Bronchial epithelial cell (primary cell): ENCODE results near the gene INO80. TPM values are rescaled to one million over a fixed set of nuclear protein-coding genes. Genes with fewer than 3 reads are reported as not detected.
"Not testable (repeated sequence)": the region's sequence is repeated elsewhere in the genome, so short reads cannot be mapped to it uniquely, and the experiment has no call there.

Experiments
- DNase-seq: peaks from one replicate; pipeline ENCODE4 v3.0.0-alpha.2; 2010; ENCODE audit warnings: low read depth
- FAIRE-seq: peaks from 2 replicates; lab custom pipeline; 2011; peaks lifted over from hg19 to GRCh38; lab: Jason Lieb, UNC
- H3K27me3 ChIP-seq: 2 replicates; pipeline ENCODE4 v1.5.1; 2011; ENCODE audit warnings: low read length; ENCODE audit not compliant: control insufficient read depth, insufficient read depth
- H3K36me3 ChIP-seq: 2 replicates; pipeline ENCODE4 v1.5.1; 2011; ENCODE audit warnings: low read length; ENCODE audit not compliant: control insufficient read depth, insufficient read depth
- H3K4me3 ChIP-seq: 2 replicates; pipeline ENCODE4 v1.5.1; 2011; ENCODE audit warnings: mild to moderate bottlenecking, low read depth, low read length, control low read depth
- CTCF ChIP-seq: IDR thresholded peaks from 2 replicates; pipeline ENCODE4 v1.5.1; 2011; ENCODE audit warnings: mild to moderate bottlenecking, moderate library complexity, low read length, control low read depth, inconsistent platforms; ENCODE audit not compliant: insufficient read depth, severe bottlenecking
- total RNA-seq: library from RNA; depleted of rRNA; stranded (reverse); fragments of >200 nt; gene quantifications from 2 replicates; pipeline ENCODE4 v1.2.1, GENCODE V29; 2014

The INO80 gene
- total RNA-seq, 1 donor from 2014 or later: 23.7 TPM

DNA sequence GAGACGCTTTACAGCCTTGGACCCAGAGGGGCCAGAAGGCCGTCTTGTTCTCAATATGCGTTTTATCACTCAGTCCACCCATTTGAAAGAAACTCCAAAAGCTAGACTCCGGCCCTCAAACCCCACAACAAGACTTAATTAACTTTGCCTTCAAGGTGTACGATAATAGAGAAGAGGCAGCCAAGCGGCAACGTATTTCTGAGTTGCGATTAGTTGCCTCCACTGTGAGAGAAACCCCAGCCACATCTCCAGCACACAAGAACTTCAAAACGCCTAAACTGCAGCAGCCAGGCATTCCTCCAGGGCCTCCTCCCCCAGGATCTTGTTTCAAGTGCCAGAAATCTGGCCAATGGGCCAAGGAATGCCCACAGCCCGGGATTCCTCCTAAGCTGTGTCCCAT lies 17.4 kb upstream of the INO80 start:
- no peak for TF ChIP-seq CTCF
- H3K36me3 ChIP-seq: no peaks in the 10 kb centered on the region

GRCh38 chr15:41132094-41132493 lies 16.0 kb upstream of the INO80 start:
- DNase-seq, H3K4me3 ChIP-seq, H3K36me3 ChIP-seq, H3K27me3 ChIP-seq, FAIRE-seq: not testable (repeated sequence)

More for the DNA sequence above, 17.4 kb upstream of the INO80 start:
- no peaks in the 10 kb centered on the region for H3K27me3 ChIP-seq
- no peak overlapping the region for H3K4me3 ChIP-seq
- no peak for DNase-seq
- FAIRE-seq: no peak

DNA sequence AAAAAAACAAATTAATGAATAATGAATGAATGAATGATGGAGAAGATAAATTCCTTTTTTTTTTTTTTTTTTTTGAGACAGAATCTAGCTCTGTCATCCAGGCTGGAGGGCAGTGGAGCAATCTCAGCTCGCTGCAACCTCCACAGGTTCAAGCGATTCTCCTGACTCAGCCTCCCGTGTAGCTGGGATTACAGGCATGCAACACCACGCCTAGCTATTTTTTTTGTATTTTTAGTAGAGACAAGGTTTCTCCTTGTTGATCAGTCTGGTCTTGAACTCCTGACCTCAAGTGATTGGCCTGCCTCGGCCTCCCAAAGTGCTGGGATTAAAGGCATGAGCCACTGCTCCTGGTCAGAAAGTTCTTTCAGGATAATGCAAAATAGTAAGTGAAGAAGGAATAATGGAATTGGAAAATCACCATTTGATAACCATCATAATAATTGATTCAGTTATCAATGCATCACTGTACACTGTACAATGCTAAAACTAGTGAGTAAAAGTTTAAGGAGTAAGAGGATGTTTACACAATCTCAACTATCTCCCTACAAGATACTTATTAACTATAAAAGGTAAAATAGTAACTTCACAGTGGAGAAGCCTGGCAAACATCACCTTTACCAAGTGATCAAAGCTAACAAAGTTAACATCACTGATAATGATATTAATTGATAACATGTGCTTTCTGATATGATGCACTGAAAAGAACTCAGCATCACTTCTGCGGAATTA lies 12.3 kb upstream of the INO80 start:
- FAIRE-seq: no peak
- no peaks in the 10 kb centered on the region for H3K36me3 ChIP-seq
- no peak overlapping the region for H3K4me3 ChIP-seq
- H3K27me3 ChIP-seq: no peaks in the 10 kb centered on the region
- DNase-seq: no peak
- TF ChIP-seq CTCF: no peak

- DNase-seq (no peak), FAIRE-seq (no peak)
- Histone ChIP-seq H3K27me3 (no peaks in the 10 kb centered on the region), H3K36me3 (no peaks in the 10 kb centered on the region), H3K4me3 (no peak overlapping the region)
- TF ChIP-seq CTCF: no peak
These were observed 10.0 kb upstream of the INO80 start for GRCh38 chr15:41125931-41126642.

DNA sequence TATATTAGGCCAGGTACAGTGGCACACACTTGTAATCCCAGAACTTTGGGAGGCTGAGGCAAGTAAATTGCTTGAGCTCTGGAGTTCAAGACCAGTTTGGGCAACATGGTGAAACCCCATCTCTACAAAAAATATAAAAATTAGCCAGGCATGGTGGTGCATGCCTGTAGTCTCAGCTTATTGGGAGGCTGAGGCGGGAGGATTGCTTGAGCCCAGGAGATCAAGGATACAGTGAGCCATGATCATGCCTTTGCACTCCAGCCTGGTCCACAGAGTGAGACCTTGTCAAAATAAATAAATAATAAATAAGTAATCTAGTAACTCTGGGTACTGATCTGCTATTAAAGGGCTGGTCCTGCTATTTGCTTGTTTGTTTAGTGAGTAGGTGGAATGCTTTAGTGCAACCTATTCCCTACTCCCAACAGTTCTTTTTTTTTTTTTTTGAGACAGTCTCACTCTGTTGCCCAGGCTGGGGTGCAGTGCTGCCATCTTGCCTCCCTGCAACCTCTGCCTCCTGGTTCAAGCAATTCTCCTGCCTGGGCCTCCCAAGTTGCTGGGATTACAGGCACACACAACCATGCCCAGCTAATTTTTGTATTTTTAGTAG lies 9.1 kb upstream of the INO80 start:
- DNase-seq: no peak
- Histone ChIP-seq H3K27me3 (no peaks in the 10 kb centered on the region), H3K36me3 (no peaks in the 10 kb centered on the region), H3K4me3 (no peak overlapping the region)
- FAIRE-seq: no peak
- no peak for TF ChIP-seq CTCF

DNA sequence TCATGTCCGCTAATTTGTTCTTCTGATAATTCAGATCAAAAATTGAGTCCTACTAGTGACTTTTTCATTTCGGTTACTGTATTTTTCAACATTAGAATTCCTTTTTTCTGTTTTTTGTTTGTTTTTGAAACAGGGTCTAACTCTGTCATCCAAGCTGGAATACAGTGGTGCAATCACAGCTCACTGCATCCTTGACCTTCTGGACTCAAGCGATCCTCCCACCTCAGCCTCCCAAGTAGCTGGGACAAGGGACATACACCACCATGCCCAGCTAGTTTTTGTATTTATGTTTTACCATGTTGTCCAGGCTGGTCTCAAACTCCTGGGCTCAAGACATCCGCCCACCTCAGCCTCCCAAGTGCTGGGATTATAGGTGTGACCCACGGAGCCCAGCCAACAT lies 8.0 kb upstream of the INO80 start:
- Histone ChIP-seq H3K27me3 (no peaks in the 10 kb centered on the region), H3K4me3 (no peak overlapping the region), H3K36me3 (no peaks in the 10 kb centered on the region)
- TF ChIP-seq CTCF: no peak
- no peak for FAIRE-seq
- no peak for DNase-seq
